DMS 273 treated with DMSO at 0.1 percent for 48 hours (cell line): ENCODE data around the gene TULP1.
"Not testable (repeated sequence)": the region's sequence is repeated elsewhere in the genome, so short reads cannot be mapped to it uniquely, and the experiment has no call there.

Experiments
- DNase-seq: peaks from one replicate; lab custom pipeline; 2025; lab: John Stamatoyannopoulos, UW

The TULP1 gene

GRCh38 chr6:35521235-35521634 lies 8.5 kb upstream of the TULP1 start:
- no peak for DNase-seq

GRCh38 chr6:35519313-35520015 lies 6.8 kb upstream of the TULP1 start:
- DNase-seq = no peak

GRCh38 chr6:35518566-35519312 lies 6.0 kb upstream of the TULP1 start:
- DNase-seq = no peak

- DNase-seq = not testable (repeated sequence)
These were observed 5.3 kb upstream of the TULP1 start for GRCh38 chr6:35517978-35518377.

- DNase-seq = no peak
These were observed 4.0 kb upstream of the TULP1 start for GRCh38 chr6:35516712-35517111.

- not testable (repeated sequence) for DNase-seq
These were observed 3.2 kb upstream of the TULP1 start for GRCh38 chr6:35515939-35516338.

GRCh38 chr6:35514587-35514986 lies 1.9 kb upstream of the TULP1 start:
- DNase-seq = no peak

- DNase-seq = no peak
These were observed 690 bp downstream of the TULP1 start for GRCh38 chr6:35512006-35512405.

GRCh38 chr6:35511562-35511941 lies 1.1 kb downstream of the TULP1 start:
- DNase-seq = no peak

- no peak for DNase-seq
These were observed 1.7 kb downstream of the TULP1 start for GRCh38 chr6:35510916-35511561.

- no peak for DNase-seq
These were observed 4.2 kb downstream of the TULP1 start for GRCh38 chr6:35508542-35508941.

- no peak for DNase-seq
These were observed 4.7 kb downstream of the TULP1 start for GRCh38 chr6:35508027-35508426.

- DNase-seq = no peak
These were observed 5.5 kb downstream of the TULP1 start for GRCh38 chr6:35507221-35507620.

GRCh38 chr6:35506536-35506935 lies 6.2 kb downstream of the TULP1 start:
- no peak for DNase-seq

- no peak for DNase-seq
These were observed 6.7 kb downstream of the TULP1 start for GRCh38 chr6:35505999-35506412.

- no peak for DNase-seq
These were observed 9.2 kb downstream of the TULP1 start for GRCh38 chr6:35503534-35503933.

GRCh38 chr6:35501784-35502183 lies 10.9 kb downstream of the TULP1 start:
- DNase-seq = no peak

GRCh38 chr6:35500782-35501181 lies 11.9 kb downstream of the TULP1 start:
- DNase-seq = no peak

- DNase-seq = no peak
These were observed 13.3 kb downstream of the TULP1 start for GRCh38 chr6:35499372-35499771.

GRCh38 chr6:35498422-35499067 lies 14.2 kb downstream of the TULP1 start:
- DNase-seq = no peak

GRCh38 chr6:35497571-35498421 lies 14.9 kb downstream of the TULP1 start:
- no peak for DNase-seq
